Measurements from ENCODE around the gene IGSF9. TPM values are rescaled to one million over a fixed set of nuclear protein-coding genes. Genes with fewer than 3 reads are reported as not detected.
A peak's percentile ranks its signal among the peaks of the same experiment; 100 is the strongest.

The IGSF9 gene
- total RNA-seq, 1 donor from 2014 or later: 36.4 TPM

DNA sequence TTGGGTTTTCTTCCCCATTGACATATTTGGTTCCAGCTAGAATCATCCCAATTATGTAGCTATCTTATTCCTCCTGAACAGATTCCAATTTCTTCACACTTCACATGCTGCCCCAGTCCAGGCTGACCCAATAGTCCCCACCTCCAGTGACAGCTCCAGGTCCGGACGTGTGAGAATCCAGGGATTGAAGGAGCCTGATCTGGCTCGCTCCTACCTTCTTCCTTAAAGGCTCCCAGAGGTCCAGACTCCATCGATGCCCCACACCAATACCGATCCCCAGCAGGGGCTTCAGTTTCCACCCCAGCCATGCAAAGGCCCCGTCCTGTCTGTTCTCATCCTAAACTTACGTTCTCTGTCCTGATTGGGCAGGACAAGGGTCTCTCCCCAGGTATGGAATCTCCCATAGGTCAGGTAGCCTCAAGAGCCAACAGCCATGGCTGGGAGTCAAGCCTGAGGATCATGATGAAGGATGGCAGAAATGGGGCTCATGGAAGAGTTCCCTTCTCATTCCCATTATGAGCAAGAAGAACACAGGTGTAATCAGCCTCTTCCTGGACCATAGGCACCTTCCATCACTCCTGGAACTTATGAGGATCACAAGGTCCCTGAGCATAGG is 29.0 kb upstream of the IGSF9 start:
- no peaks in the 10 kb centered on the region for H3K9me3 Mint-ChIP-seq
- no peaks in the 10 kb centered on the region for H3K36me3 Mint-ChIP-seq
- no peak overlapping the region for H3K4me3 Mint-ChIP-seq

DNA sequence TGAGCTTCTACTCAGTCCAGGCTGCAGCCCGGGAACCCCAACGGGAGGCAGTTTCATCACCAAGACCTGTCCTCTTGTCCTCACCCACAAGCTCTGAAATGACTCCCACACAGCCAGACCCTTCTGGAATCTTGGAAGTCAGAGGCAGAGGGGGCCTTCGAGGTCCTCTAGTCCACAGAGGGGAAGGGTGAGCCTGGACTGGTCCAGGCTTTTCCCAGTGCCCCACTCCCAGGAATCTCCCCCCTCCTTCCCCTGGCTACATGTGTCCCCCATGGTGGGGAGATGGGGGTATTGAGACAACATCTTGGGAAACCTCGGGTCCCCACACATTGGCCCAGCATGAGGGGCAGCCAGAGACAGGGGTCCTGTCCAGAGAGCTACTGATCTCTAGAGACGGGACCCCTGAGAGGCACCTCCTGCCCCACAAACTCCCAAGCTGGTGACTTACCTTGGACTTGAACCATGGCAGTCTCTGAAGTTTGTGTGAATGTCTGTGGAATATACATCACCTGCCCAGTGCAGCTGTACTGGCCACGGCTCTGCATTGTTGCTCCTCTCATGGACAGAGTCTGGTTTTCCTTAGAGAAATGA is 28.0 kb upstream of the IGSF9 start:
- no peak for DNase-seq (ENCODE audit: extremely low spot score, unreplicated experiment)
- H3K4me1 Mint-ChIP-seq (ENCODE audit: unreplicated experiment): peaks cover 4% of the 10 kb centered on the region
- H3K9me3 Mint-ChIP-seq: no peaks in the 10 kb centered on the region
- H3K27me3 Mint-ChIP-seq: peaks cover 11% of the 10 kb centered on the region
- H3K36me3 Mint-ChIP-seq: no peaks in the 10 kb centered on the region
- H3K27ac Mint-ChIP-seq: no peak overlapping the region
- TF ChIP-seq, protein P1, sequence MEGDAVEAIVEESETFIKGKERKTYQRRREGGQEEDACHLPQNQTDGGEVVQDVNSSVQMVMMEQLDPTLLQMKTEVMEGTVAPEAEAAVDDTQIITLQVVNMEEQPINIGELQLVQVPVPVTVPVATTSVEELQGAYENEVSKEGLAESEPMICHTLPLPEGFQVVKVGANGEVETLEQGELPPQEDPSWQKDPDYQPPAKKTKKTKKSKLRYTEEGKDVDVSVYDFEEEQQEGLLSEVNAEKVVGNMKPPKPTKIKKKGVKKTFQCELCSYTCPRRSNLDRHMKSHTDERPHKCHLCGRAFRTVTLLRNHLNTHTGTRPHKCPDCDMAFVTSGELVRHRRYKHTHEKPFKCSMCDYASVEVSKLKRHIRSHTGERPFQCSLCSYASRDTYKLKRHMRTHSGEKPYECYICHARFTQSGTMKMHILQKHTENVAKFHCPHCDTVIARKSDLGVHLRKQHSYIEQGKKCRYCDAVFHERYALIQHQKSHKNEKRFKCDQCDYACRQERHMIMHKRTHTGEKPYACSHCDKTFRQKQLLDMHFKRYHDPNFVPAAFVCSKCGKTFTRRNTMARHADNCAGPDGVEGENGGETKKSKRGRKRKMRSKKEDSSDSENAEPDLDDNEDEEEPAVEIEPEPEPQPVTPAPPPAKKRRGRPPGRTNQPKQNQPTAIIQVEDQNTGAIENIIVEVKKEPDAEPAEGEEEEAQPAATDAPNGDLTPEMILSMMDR (conservative IDR thresholded peaks at IDR 0.05): no peak
- no peak overlapping the region for H3K4me3 Mint-ChIP-seq

More for the DNA sequence above, 29.0 kb upstream of the IGSF9 start:
- peaks cover 4% of the 10 kb centered on the region for H3K4me1 Mint-ChIP-seq (ENCODE audit: unreplicated experiment)
- H3K27me3 Mint-ChIP-seq: peaks cover 20% of the 10 kb centered on the region
- no peak for DNase-seq (ENCODE audit: extremely low spot score, unreplicated experiment)
- no peak overlapping the region for H3K27ac Mint-ChIP-seq
- TF ChIP-seq, protein P1 (conservative IDR thresholded peaks at IDR 0.05): no peak

DNA sequence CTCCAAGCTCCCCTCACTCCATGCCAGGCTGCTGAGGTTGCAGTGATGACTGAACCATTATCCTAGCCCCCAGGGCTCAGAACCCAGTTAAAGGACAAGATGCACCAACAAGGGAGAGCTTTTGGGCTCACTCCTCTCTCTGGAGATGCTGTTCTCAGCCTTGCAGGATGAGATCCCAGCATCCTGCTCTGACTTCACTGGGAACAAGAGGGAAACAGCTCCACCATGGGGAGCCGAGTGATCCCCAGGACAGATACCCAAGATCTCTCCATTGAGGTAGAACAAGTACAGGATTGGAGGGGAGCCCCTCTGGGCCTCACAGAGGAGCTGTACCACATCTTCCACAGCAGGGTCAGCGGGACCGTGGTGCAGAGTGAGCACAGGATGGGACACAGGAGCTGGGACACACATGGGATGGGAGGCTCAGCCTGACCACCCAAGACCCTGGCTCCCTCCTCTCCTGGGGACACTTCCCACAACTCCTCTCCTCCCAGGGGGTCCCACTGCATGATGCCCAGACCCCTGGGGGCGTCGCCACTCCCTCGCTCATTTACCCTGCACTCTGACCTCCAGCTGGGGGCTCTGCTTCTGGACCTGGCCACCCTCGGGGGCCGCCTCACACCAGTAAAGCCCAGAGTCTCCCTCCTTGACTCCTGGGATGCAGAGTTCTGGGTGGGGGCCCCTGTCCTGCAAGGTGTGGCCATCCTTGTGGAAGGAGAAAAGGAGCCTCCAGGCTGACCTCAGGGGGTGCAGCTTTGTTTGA is 27.2 kb upstream of the IGSF9 start:
- Mint-ChIP-seq H3K9me3 (no peaks in the 10 kb centered on the region), H3K4me1 (ENCODE audit: unreplicated experiment) (peaks cover 4% of the 10 kb centered on the region), H3K4me3 (no peak overlapping the region), H3K36me3 (no peaks in the 10 kb centered on the region), H3K27ac (no peak overlapping the region), H3K27me3 (peaks cover 11% of the 10 kb centered on the region)
- DNase-seq (ENCODE audit: extremely low spot score, unreplicated experiment): peak; percentile 29
- TF ChIP-seq, protein P1 (conservative IDR thresholded peaks at IDR 0.05): no peak

DNA sequence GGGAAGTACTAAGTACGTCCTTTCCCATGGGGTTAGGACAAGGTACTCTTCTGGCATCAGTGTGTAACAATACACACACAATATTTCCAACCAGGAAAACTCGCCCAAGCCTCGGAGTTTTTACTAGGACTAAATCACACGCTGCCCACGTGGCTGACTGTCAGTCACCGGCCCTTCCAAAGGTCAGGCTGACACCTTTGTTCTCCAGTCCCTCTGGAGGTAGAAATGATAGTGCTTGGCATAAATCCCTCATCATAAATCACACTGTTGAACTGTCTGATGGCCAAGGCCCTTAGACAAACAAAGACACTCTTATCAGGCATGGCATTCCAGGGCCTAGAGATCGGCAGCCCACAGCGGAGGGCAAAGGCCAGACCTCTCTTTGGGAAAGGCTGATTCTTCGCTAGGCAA is 25.5 kb upstream of the IGSF9 start:
- Mint-ChIP-seq H3K9me3 (no peaks in the 10 kb centered on the region), H3K36me3 (no peaks in the 10 kb centered on the region), H3K27me3 (peaks cover 6% of the 10 kb centered on the region), H3K27ac (peak overlapping the region; percentile 29), H3K4me1 (ENCODE audit: unreplicated experiment) (peaks cover 4% of the 10 kb centered on the region), H3K4me3 (no peak overlapping the region)
- TF ChIP-seq, protein P1 (conservative IDR thresholded peaks at IDR 0.05): no peak
- peak; percentile 31 for DNase-seq (ENCODE audit: extremely low spot score, unreplicated experiment)

DNA sequence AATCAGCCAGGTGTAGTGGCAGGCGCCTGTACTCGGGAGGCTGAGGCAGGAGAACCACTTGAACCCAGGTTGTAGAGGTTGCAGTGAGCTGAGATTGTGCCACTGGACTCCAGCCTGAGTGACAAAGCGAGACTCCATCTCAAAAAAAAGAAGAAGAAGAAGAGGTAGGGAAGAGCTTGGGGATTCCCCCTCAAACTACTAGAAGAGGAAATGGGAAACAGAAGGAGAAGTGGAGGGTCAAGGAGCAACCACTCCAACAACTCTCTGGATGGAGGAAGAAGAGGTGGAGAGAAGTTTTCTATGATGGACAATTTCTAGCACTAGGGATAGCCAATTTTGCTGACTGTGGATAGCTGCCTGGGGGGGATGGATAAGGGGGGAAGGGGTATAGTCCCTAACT is 23.5 kb upstream of the IGSF9 start:
- no peak overlapping the region for H3K27ac Mint-ChIP-seq
- H3K36me3 Mint-ChIP-seq: no peaks in the 10 kb centered on the region
- no peak for DNase-seq (ENCODE audit: extremely low spot score, unreplicated experiment)
- peaks cover 13% of the 10 kb centered on the region for H3K27me3 Mint-ChIP-seq
- H3K4me3 Mint-ChIP-seq: no peak overlapping the region
- H3K9me3 Mint-ChIP-seq: no peaks in the 10 kb centered on the region
- H3K4me1 Mint-ChIP-seq (ENCODE audit: unreplicated experiment): peaks cover 15% of the 10 kb centered on the region
- TF ChIP-seq, protein P1 (conservative IDR thresholded peaks at IDR 0.05): no peak
